ENCODE data around the gene ALOX15B. TPM values are rescaled to one million over a fixed set of nuclear protein-coding genes. Genes with fewer than 3 reads are reported as not detected.

ALOX15B gene
- total and polyA plus RNA-seq, 2 of the 13 experiments (the other 11 are each of a cell fraction or from before 2014, with no cell fraction given) = not detected

- no peak overlapping the region for H3K9ac ChIP-seq (ENCODE audit: insufficient read depth, low read depth, low read length)
- peaks cover 11% of the 10 kb centered on the region; the same call in 1 of the 2 replicates for H3K4me1 ChIP-seq (ENCODE audit: insufficient read depth, low read length)
- ATAC-seq (no peak), FAIRE-seq (no peak), DNase-seq (ENCODE audit: low spot score) (no peak)
- no peaks in the 10 kb centered on the region for H3K36me3 ChIP-seq (replicated peaks in 1 of 2; ENCODE audit: control insufficient read depth in 1 of 2, insufficient read depth in 2 of 2, low read length in 2 of 2)
- no peak overlapping the region for H3K4me2 ChIP-seq (ENCODE audit: low read depth, low read length)
- no peak overlapping the region for H3K4me3 ChIP-seq (replicated peaks in 1 of 3; ENCODE audit: insufficient read depth in 1 of 3, low read depth in 2 of 3, low read length in 3 of 3)
- in situ Hi-C loops (cut with HindIII; ENCODE audit: extremely low pct_ligation_motif_present, low pct_unique_long_range_greater_than_20kb) = no loop called here
- H3K27me3 ChIP-seq (ENCODE audit: control insufficient read depth in 1 of 2, insufficient read depth in 2 of 2, low read length in 2 of 2) = peaks cover 0 to 38% of the 10 kb centered on the region in 2 experiments; a peak in 3 of 5 replicates
- intact Hi-C loops (cut with micrococcal nuclease; ENCODE audit: unreplicated experiment) = no loop called here
- no peaks in the 10 kb centered on the region for H3K9me3 ChIP-seq (ENCODE audit: low read length)
- H3K79me2 ChIP-seq (ENCODE audit: insufficient read depth, low read length) = no peaks in the 10 kb centered on the region
- ChIA-PET CTCF (ENCODE audit: low intra/inter-chr PET ratio, low total read pairs) (no interaction called here), POLR2A (no interaction called here)
- TF ChIP-seq ZNF205 (CRISPR knock-in tag; IDR thresholded peaks at IDR 0.05) (no peak), ZNF281 (CRISPR knock-in tag; IDR thresholded peaks at IDR 0.05; ENCODE audit: borderline replicate concordance) (no peak), CREB1 (IDR thresholded peaks at IDR 0.05) (no peak), CREB1 (CRISPR knock-in tag; IDR thresholded peaks at IDR 0.05) (no peak), TEAD2 (CRISPR knock-in tag; IDR thresholded peaks at IDR 0.05) (no peak), KLF6 (CRISPR knock-in tag; IDR thresholded peaks at IDR 0.05) (no peak), ZNF746 (CRISPR knock-in tag; IDR thresholded peaks at IDR 0.05) (no peak), CBFB (CRISPR knock-in tag; IDR thresholded peaks at IDR 0.05) (no peak), POLR2G (IDR thresholded peaks at IDR 0.05; ENCODE audit: low read depth, low read length) (no peak), ZNF446 (CRISPR knock-in tag; IDR thresholded peaks at IDR 0.05) (no peak), ZNF234 (CRISPR knock-in tag; conservative IDR thresholded peaks at IDR 0.05) (no peak), MATR3 (CRISPR knock-in tag; IDR thresholded peaks at IDR 0.05) (no peak)
- 23% methylated on average over 9 of the region's 9 CpGs for WGBS (ENCODE audit: low lambda C conversion rate)
- H4K20me1 ChIP-seq (ENCODE audit: insufficient read depth, low read length) = no peaks in the 10 kb centered on the region
- BruUV-seq (replicated peaks) = no TSS peak
- no peak overlapping the region for H2AFZ ChIP-seq (ENCODE audit: low read length)
- H3K27ac ChIP-seq (ENCODE audit: extremely low read length, insufficient read depth, low read length) = no peak overlapping the region
Measured at GRCh38 chr17:8025176-8025911, 13.5 kb upstream of the ALOX15B start.
